GM03348 (cell line): ENCODE results near the gene ABHD17A.

Experiments
- DNase-seq: peaks from one replicate; pipeline ENCODE4 v3.0.0; 2012; ENCODE audit warnings: low spot score

The ABHD17A gene

GRCh38 chr19:1853295-1854038 lies 31.8 kb downstream of the ABHD17A start:
- DNase-seq = peak; percentile 92

GRCh38 chr19:1852581-1853128 lies 32.6 kb downstream of the ABHD17A start:
- no peak for DNase-seq

- no peak for DNase-seq
Measured at GRCh38 chr19:1851654-1852580, 33.4 kb downstream of the ABHD17A start.

DNA sequence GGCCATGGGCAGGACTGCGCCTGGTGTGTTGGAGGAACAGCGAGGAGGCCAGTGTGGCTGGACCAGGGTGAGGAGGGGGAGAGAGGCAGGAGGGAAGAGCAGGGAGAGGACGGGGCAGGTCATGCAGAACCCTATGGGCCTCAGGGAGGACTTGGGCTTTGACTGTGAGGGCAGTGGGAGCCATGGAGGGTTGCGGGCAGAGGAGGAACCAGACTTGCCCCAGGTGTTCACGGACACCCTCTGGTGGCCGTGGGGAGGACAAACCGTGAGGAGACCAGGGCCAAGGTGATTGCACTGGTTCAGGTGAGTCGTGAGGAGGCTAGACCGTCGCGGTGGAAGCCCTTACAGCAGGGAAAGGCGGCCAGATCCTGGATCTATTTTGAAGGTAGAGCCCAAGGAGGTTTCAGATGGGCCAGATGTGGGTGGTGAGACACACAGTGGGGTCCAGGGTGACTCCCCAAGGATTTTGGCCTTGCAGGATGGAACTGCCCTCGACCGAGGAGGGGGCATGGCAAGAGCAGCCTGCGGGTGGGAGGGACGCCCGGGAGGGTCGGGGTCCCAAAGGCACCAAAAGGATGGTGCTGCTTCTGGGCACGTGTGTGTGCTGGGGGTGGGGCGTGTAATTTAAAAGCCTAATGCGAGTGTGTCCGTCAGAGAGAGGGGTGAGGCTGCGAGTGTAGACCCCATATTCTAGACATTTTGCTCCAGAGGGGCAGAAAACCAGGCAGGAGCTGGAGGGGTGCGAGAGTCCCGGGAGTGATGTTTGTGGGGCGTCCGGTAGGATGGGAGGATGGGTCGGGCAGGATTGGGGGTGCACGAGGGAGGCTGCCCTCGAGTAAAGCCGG lies 34.3 kb downstream of the ABHD17A start:
- DNase-seq = no peak

- DNase-seq = no peak
Measured at GRCh38 chr19:1849886-1850398, 35.4 kb downstream of the ABHD17A start.

DNA sequence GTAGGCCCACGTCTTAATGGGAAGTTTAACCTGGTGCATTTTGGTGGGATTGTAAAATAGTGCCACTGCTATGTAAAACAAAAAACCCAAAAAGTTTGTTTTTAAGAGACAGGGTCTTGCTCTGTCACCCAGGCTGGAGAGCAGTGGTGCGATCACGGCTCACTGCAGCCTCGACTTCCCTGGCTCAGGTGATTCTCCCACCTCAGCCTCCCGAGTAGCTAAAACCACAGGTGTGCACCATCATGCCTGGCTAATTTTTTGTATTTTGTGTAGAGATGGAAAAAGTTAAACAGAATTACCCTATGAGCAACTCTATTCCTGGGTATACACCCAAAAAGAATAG lies 36.2 kb downstream of the ABHD17A start:
- DNase-seq = no peak

DNA sequence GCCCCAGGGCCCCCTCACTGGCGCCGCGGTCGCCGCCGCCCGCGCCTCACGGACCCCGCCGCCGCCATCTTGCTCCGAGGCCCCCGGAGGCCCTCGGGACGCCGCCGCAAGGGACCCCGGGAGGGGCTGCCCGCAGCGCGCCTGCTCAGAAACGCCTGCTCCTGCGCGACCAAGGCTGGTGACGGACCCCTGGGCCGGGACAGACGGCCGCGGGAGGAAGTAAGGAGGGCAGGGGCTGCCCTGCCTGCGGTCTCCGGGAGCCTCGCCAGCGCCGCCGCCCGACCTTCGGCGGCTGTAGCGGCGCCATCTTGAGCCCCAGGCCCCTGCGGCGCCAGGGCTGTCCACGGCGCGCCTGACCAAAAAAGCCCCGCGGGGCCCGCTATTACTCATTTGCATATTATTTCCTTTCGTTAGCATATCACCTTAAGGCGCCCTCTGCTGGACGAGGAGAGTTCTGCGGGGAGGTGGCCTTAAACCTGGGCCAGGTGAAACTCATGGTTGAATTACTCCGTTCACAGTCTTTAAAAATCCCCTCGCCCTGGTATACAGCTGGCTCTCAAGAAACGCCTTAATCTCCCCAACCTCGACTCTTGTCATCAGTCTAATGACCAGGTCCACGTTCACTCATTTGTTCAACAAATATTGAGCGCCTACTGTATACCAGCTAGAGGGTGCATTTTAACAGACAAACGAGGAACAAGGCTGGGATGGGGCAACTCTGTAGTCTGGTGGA lies 36.7 kb downstream of the ABHD17A start, which contains the start of gene REXO1:
Gene REXO1, minus strand, starts transcription at position 85 of the 733 bp plus-strand sequence. CDS start 125 bp downstream, outside the sequence.
- DNase-seq = peak; percentile 96

DNA sequence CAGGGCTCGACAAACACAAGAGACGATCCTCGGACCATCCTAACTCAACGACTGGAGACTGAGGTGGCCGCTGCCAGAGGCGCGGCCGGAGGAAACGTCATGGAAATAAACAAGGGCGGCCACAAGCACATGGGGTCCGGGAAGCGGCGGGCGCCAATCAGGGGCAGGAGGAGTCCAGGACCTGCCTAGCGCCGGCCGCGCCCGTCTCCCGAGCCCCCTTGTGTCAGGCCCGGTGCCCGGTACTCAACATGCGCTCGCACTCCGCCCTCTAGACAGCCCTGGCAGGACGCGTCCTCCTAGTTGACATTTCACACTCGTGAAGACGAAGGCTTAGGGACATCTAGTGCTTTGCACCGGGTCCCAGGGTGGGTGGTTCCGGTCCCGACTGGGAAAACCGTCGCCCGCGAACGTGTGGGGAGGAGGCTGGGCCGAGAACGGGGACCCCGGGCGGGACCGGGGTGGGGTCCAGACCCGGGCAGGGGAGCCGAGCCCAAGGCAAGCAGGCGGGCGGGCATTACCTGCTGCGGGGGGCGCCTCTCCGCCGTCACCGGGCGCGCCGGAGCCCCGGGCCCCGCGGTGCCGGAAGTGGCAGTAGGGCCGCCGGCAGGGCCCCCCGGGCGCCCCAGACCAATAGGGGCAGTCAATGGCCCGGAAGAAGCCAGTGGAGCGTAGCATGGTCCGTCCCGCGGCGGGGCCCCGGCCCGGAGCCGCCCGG lies 37.5 kb downstream of the ABHD17A start:
- peak; percentile 65 for DNase-seq

DNA sequence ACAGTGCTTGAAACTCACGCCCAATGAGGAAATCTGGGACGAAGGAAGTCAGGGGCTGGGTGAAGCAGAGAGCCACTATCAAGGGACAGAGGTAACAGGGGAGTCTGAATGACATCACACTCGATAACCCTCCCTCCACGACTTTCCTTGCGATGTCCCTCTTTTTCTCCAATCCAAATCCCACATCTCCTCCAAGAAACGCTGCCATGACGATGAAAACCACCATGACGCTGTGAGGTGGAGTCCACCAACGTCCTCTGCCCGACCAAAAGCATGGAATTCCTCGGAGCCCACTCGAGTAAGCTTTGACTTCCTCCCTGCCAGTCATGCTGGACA lies 38.0 kb downstream of the ABHD17A start:
- DNase-seq = no peak

GRCh38 chr19:1846517-1847204 lies 38.6 kb downstream of the ABHD17A start:
- DNase-seq = no peak

DNA sequence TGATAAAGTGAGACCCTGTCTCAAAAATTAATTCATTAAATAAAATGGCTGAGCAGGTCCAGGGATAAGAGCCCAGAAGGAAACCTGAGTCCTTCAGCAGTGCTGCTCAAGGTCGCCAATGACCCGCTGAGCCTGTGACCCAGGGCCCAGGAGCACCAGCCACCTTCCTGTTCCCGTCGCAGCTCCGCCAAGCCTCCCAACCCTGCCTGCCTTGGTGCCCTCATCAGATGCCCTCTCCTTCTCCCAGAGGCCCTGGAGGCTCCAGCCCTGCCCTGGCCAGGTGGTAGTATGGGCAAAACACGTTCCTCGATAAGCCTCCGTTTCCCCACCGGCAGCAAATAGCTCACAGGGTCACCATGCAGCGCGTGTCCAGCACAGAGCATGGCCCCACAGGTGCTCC lies 39.7 kb downstream of the ABHD17A start:
- DNase-seq = no peak

DNA sequence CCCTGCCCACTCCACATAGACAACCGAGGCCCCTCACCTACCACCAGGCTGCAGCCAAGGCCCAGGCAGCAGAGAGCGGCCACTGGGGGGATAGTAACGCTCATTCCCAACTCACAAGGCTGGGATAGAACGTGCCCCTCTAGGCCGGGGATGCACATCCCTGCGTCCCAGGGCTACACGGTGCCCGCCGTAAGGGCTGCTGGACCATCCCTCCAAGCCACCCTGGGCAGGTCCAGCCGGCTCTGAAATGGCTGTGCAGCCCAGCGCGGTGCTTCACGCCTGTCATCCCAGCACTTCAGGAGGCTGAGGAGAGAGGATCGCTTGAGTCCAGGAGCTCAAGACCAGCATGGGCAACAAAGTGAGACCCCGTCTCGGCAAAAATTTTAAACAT lies 40.2 kb downstream of the ABHD17A start:
- DNase-seq = no peak

DNA sequence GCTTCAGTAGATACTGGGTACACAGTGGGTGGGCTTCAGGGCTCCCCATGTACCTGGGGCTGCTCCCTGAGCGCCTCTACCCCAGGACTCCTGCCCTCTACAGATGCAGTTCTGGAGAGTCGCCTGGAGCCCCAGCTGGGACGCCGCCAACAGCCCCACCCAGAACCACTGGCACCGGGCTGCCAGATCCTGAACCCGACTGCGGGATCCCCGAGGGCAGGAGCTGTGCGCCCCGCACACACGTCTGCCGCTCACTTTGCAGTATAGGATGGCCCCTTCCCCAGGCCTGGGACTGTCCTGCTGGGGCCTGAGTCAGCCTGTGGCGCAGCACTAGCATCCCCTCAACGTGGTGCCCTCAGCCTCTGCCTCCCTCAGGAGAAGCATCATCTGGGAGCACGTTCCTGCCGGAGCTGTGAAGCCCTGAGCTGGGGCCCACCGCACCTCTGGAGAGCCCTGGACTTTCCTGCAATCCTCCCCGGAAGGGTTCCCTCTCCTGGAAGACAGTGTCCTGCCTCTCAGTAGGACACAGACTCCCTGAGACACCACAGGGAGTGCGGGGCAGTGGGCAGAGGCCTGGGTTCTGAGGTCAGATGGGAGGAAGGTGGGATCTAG lies 40.7 kb downstream of the ABHD17A start:
- DNase-seq = no peak

- no peak for DNase-seq
Measured at GRCh38 chr19:1843646-1844394, 41.5 kb downstream of the ABHD17A start.

DNA sequence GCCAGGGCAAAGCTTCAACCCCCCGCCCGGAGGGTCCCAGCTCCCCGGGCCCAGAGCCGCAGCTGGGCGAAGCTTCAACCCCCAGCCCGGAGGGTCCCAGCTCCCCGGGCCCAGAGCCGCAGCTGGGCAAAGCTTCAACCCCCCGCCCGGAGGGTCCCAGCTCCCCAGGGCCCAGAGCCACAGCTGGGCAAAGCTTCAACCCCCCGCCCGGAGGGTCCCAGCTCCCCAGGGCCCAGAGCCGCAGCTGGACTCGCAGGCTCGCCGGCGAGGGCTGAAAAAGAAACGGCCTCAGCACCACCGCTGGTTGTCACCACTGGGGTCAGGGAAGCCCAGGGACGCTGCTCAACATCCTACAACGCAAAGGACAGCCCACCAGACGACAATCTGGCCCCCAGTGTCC lies 42.2 kb downstream of the ABHD17A start:
- no peak for DNase-seq

DNA sequence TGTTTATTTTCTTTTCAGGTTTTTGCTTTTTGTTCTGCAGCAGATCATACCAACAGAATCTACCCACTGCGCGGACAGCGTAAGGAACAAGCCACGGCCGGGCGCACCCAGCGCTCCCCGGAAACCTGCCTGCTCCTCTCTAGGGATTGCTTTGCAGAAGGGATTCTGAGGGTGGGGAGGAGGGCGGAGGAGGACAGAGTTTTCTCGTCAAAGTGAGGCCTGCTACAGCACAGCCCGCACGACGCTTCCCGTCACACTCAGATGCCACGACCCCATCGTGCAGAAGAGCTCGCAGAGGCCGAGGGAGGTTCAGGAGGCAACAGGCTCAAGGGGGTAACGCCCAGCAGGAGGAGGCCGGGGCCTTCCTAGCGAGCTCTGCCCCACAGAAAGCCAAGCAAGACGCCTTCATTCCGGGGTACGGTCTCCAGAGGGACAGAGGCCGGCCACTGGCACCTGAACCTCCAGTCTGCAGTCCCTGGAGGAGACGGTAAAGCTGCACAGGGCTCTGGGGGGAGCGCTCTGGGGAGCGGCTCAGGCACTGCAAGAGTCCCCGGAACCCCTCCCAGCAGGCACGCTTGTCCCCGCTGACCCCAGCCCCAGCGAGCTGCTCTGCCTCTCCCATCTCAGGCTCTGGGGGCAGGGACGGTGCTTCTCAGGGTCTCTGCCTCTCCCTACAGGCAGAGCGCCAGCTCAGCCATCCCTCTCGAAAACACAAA lies 43.9 kb downstream of the ABHD17A start:
- no peak for DNase-seq

GRCh38 chr19:1840541-1841115 lies 44.7 kb downstream of the ABHD17A start:
- no peak for DNase-seq
